Lung (tissue), 12 donors: ENCODE measurements around the gene HOXD13. TPM values are rescaled to one million over a fixed set of nuclear protein-coding genes. Genes with fewer than 3 reads are reported as not detected.

ENCODE experiments used
- ATAC-seq: fragments of 200-7000 bp; cut with Tn5 transposase; one replicate; pipeline ENCODE4 v1.9.1; 2020; ENCODE audit warnings: moderate number of reproducible peaks; ENCODE audit not compliant: insufficient read depth, low FRiP score
- DNase-seq, 3 donors: peaks; one replicate each; pipeline ENCODE4 v3.0.0-alpha.2; 2013 to 2017
- H3K27ac ChIP-seq, 2 donors: one replicate each; pipeline ENCODE4 v1.5.1; 2013; ENCODE audit warnings: mild to moderate bottlenecking in 2 of 2, moderate library complexity in 2 of 2, control low read depth in 1 of 2, inconsistent platforms in 1 of 2, low read depth in 1 of 2, low read length in 1 of 2
- H3K27me3 ChIP-seq, 3 donors: one replicate each; pipeline ENCODE4 v1.5.1; 2013; ENCODE audit warnings: low read length in 2 of 3; ENCODE audit not compliant: control insufficient read depth in 3 of 3, insufficient read depth in 3 of 3
- H3K36me3 ChIP-seq, 4 donors: one replicate each; pipeline ENCODE4 v1.5.1; 2013; ENCODE audit warnings: low read length in 4 of 4, mild to moderate bottlenecking in 1 of 4, moderate library complexity in 1 of 4; ENCODE audit not compliant: control insufficient read depth in 4 of 4, insufficient read depth in 4 of 4
- H3K4me1 ChIP-seq, 5 donors: one replicate each; pipeline ENCODE4 v1.5.1; 2013; ENCODE audit warnings: low read length in 5 of 5, mild to moderate bottlenecking in 2 of 5, moderate library complexity in 1 of 5; ENCODE audit not compliant: control insufficient read depth in 5 of 5, insufficient read depth in 5 of 5
- H3K4me3 ChIP-seq: one replicate; pipeline ENCODE4 v1.5.1; 2013; ENCODE audit warnings: mild to moderate bottlenecking, control low read depth, moderate library complexity
- H3K9ac ChIP-seq, 2 donors: one replicate each; pipeline ENCODE4 v1.5.1; 2013; ENCODE audit warnings: low read length in 2 of 2, control low read depth in 1 of 2; ENCODE audit not compliant: insufficient read depth in 1 of 2
- H3K9me3 ChIP-seq, 4 donors: one replicate each; pipeline ENCODE4 v1.5.1; 2013; ENCODE audit warnings: low read length in 3 of 4, mild to moderate bottlenecking in 1 of 4, moderate library complexity in 1 of 4; ENCODE audit not compliant: control insufficient read depth in 4 of 4, insufficient read depth in 3 of 4
- CTCF ChIP-seq: IDR thresholded peaks from 2 replicates; pipeline ENCODE4 v1.5.1; 2012; ENCODE audit warnings: mild to moderate bottlenecking; ENCODE audit errors: control extremely low read depth, extremely low read depth
- WGBS, 2 donors: extraction: QIAGEN DNeasy Blood & Tissue Kit; methylation state at CpG; one replicate each; pipeline ENCODE4 v1.1.7; 2013; 5-methylcytosine and 5-hydroxymethylcytosine counted together
- polyA plus RNA-seq, 2 donors: library from polyadenylated mRNA; stranded (reverse); fragments of 200-250 nt; gene quantifications; one replicate each; pipeline ENCODE4 v1.2.1, GENCODE V29; 2013
- total RNA-seq, 2 donors: library from RNA; depleted of rRNA in 1 of 2; stranded (reverse); fragments of >200 nt in 1 of 2; gene quantifications; one replicate each; pipeline ENCODE4 v1.2.1, GENCODE V29; 2014 to 2021
- donor health status: control.
- donor health status: control.
- donor health status: Bipolar disorder and iron deficiency.
- donor health status: healthy.
- donor health status: DM: yes; HTN: yes; CAD: no.

HOXD13 gene
- total and polyA plus RNA-seq, 4 donors: not detected

GRCh38 chr2:176130957-176131847, 38.7 kb downstream of the HOXD13 start:
- Histone ChIP-seq H3K4me3 (no peak overlapping the region), H3K9me3 (peaks cover 0 to 6% (median 0%) of the 10 kb centered on the region in 4 donors), H3K4me1 (peaks cover 0 to 11% (median 9%) of the 10 kb centered on the region in 5 donors), H3K36me3 (no peaks in the 10 kb centered on the region), H3K27me3 (peaks cover 10 to 89% (median 88%) of the 10 kb centered on the region in 3 donors), H3K27ac (no peak overlapping the region), H3K9ac (no peak overlapping the region)
- DNase-seq: no peak
- no peak for TF ChIP-seq CTCF
- no peak for ATAC-seq
- 14% methylated on average over 15 of the region's 15 CpGs for WGBS, 2 donors

DNA sequence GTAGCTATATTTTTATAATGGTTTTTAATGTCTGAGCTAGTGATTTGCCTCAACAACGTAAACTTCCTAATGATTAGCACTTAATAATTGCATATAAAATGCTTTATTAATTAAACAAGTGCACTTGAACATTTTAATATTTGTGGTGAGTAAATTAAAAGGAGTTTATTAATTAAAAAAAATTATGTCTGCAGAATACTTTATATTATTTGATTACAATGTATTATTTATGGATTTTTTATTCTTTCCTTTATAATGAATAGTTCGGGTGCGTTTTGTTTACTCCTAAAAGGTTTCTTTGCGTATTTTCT, 39.3 kb downstream of the HOXD13 start:
- Histone ChIP-seq H3K9ac (no peak overlapping the region), H3K4me1 (peaks cover 0 to 16% (median 9%) of the 10 kb centered on the region in 5 donors), H3K36me3 (no peaks in the 10 kb centered on the region), H3K27me3 (peaks cover 15 to 86% (median 86%) of the 10 kb centered on the region in 3 donors), H3K4me3 (no peak overlapping the region), H3K27ac (no peak overlapping the region), H3K9me3 (peaks cover 0 to 6% (median 0%) of the 10 kb centered on the region in 4 donors)
- DNase-seq: no peak
- WGBS, 2 donors: 19 to 26% methylated on average over 4 of the region's 4 CpGs
- TF ChIP-seq CTCF: no peak
- ATAC-seq: no peak

- no peaks in the 10 kb centered on the region for H3K36me3 ChIP-seq
- H3K27ac ChIP-seq: no peak overlapping the region
- peaks cover 0 to 18% (median 9%) of the 10 kb centered on the region in 5 donors for H3K4me1 ChIP-seq
- H3K27me3 ChIP-seq: peaks cover 19 to 86% (median 86%) of the 10 kb centered on the region in 3 donors
- no peak for ATAC-seq
- WGBS, 2 donors: 5 to 11% methylated on average over 33 of the region's 33 CpGs
- peaks cover 0 to 6% (median 0%) of the 10 kb centered on the region in 4 donors for H3K9me3 ChIP-seq
- no peak overlapping the region for H3K9ac ChIP-seq
- no peak overlapping the region for H3K4me3 ChIP-seq
- peak in 1 of 3 donors; percentile 68 for DNase-seq
- TF ChIP-seq CTCF: no peak
These were observed 40.0 kb downstream of the HOXD13 start for GRCh38 chr2:176132205-176133171.
